GM12878 (cell line): ENCODE data around the gene DDX49. TPM values are rescaled to one million over a fixed set of nuclear protein-coding genes. Genes with fewer than 3 reads are reported as not detected.

Experiments used
- ATAC-seq: fragments of 200-7000 bp; cut with Tn5 transposase; 3 replicates; pipeline ENCODE4 v1.9.1; 2020; ENCODE audit warnings: mild to moderate bottlenecking, moderate library complexity
- BruUV-seq: library from RNA; stranded (reverse); fragments of 400-500 nt; replicated peaks from 2 replicates; lab custom pipeline; 2021; lab: Mats Ljungman, UMichigan
- CTCF ChIA-PET: fragments of 300-600 bp; sonication (Branson Sonifier 250); formaldehyde crosslinking; extraction: SDS; loops from one replicate; lab custom pipeline; 2021; ENCODE audit warnings: inconsistent platforms; lab: Yijun Ruan, JAX
- POLR2A ChIA-PET: fragments of 350-600 bp; formaldehyde crosslinking; extraction: SDS; loops from one replicate; lab custom pipeline; 2021; ENCODE audit warnings: inconsistent platforms; lab: Charles Lee
- RAD21 ChIA-PET: fragments of 300-600 bp; sonication (Branson Sonifier 250); formaldehyde crosslinking; loops from one replicate; lab custom pipeline; 2023; ENCODE audit warnings: antibody characterized with exemption; ENCODE audit not compliant: unreplicated experiment; lab: Charles Lee
- SMC1A ChIA-PET: fragments of 300-600 bp; sonication (Branson Sonifier 250); formaldehyde crosslinking; loops from one replicate; lab custom pipeline; 2023; ENCODE audit not compliant: unreplicated experiment, uncharacterized antibody; lab: Charles Lee
- DNase-seq: peaks from one replicate; pipeline ENCODE4 v3.0.0-alpha.2; 2011; ENCODE audit warnings: low read depth, low spot score
- FAIRE-seq: peaks from 3 replicates; lab custom pipeline; 2011; peaks lifted over from hg19 to GRCh38; lab: Jason Lieb, UNC
- H2AFZ ChIP-seq: 2 replicates; pipeline ENCODE4 v1.6.0; 2011; ENCODE audit warnings: low read depth, low read length, control low read depth; ENCODE audit not compliant: control insufficient read depth
- H3K27ac ChIP-seq: 2 replicates; pipeline ENCODE4 v1.5.1; 2011; ENCODE audit warnings: control low read depth; ENCODE audit not compliant: control insufficient read depth, insufficient read depth
- H3K27me3 ChIP-seq, 2 experiments: replicated peaks in 1 of 2; 2 replicates each; pipeline versions ENCODE4 v1.6.0 to v1.6.1; 2011; ENCODE audit warnings: low read length in 1 of 2; ENCODE audit not compliant: control insufficient read depth in 2 of 2, insufficient read depth in 2 of 2
- H3K36me3 ChIP-seq, 2 experiments: 2 replicates each; pipeline ENCODE4 v1.5.1; 2011; ENCODE audit warnings: low read length in 1 of 2; ENCODE audit not compliant: control insufficient read depth in 2 of 2, insufficient read depth in 2 of 2
- H3K4me1 ChIP-seq: 2 replicates; pipeline ENCODE4 v1.6.1; 2011; ENCODE audit warnings: mild to moderate bottlenecking, low read length, moderate library complexity, mixed read lengths; ENCODE audit not compliant: control insufficient read depth, insufficient read depth
- H3K4me2 ChIP-seq: 2 replicates; pipeline ENCODE4 v1.6.0; 2011; ENCODE audit warnings: control low read depth; ENCODE audit not compliant: control insufficient read depth, insufficient read depth
- H3K4me3 ChIP-seq: fragments of 200-600 bp; sonication (generic); 2 replicates; pipeline ENCODE4 v1.5.1; 2016
- H3K79me2 ChIP-seq: 2 replicates; pipeline ENCODE4 v1.6.0; 2011; ENCODE audit warnings: low read length; ENCODE audit not compliant: control insufficient read depth, insufficient read depth
- H3K9ac ChIP-seq: 2 replicates; pipeline ENCODE4 v1.8.0; 2011; ENCODE audit warnings: low read length, control low read depth, mixed read lengths; ENCODE audit not compliant: control insufficient read depth, insufficient read depth
- H3K9me3 ChIP-seq: replicated peaks from 3 replicates; pipeline ENCODE4 v1.5.1; 2011; ENCODE audit warnings: mild to moderate bottlenecking, low read length; ENCODE audit not compliant: control insufficient read depth, insufficient read depth
- H4K20me1 ChIP-seq: 2 replicates; pipeline ENCODE4 v1.6.0; 2011; ENCODE audit not compliant: control insufficient read depth, insufficient read depth
- BACH1 ChIP-seq: fragments of 450-650 bp; IDR thresholded peaks from 2 replicates; pipeline ENCODE4 v1.6.1; 2017; ENCODE audit warnings: mild to moderate bottlenecking, borderline replicate concordance
- CREM ChIP-seq: IDR thresholded peaks from 2 replicates; pipeline ENCODE4 v1.6.1; 2014; ENCODE audit warnings: antibody characterized with exemption, low read depth
- EGR1 ChIP-seq, 2 experiments: IDR thresholded peaks; 1 replicate in 1 of 2; 2 replicates in 1 of 2; pipeline ENCODE4 v1.6.1; 2011 to 2012; ENCODE audit warnings: low read depth in 2 of 2, low read length in 2 of 2, borderline replicate concordance in 1 of 2, mild to moderate bottlenecking in 1 of 2, moderate library complexity in 1 of 2
- JUND ChIP-seq: IDR thresholded peaks from 2 replicates; pipeline ENCODE4 v1.6.1; 2012; ENCODE audit warnings: low read depth, mild to moderate bottlenecking, low read length, improper control_type of control experiment, moderate library complexity
- MEF2A ChIP-seq: IDR thresholded peaks from 2 replicates; pipeline ENCODE4 v1.6.1; 2011; ENCODE audit warnings: low read depth, mild to moderate bottlenecking, low read length, moderate library complexity; ENCODE audit not compliant: insufficient read depth
- NFYA ChIP-seq: IDR thresholded peaks from 2 replicates; pipeline ENCODE4 v1.6.1; 2011; ENCODE audit warnings: low read depth, mild to moderate bottlenecking, low read length, improper control_type of control experiment, borderline replicate concordance
- NRF1 ChIP-seq: conservative IDR thresholded peaks from 2 replicates; pipeline ENCODE4 v1.6.1; 2011; ENCODE audit warnings: mild to moderate bottlenecking, low read depth, low read length, improper control_type of control experiment
- POU2F2 ChIP-seq: IDR thresholded peaks from 3 replicates; pipeline ENCODE4 v1.6.1; 2011; ENCODE audit warnings: low read depth, mild to moderate bottlenecking, low read length, borderline replicate concordance
- SIX5 ChIP-seq: IDR thresholded peaks from 2 replicates; pipeline ENCODE4 v1.6.1; 2011; ENCODE audit warnings: mild to moderate bottlenecking, low read depth, low read length, moderate library complexity; ENCODE audit not compliant: severe bottlenecking
- SMAD5 ChIP-seq: IDR thresholded peaks from 2 replicates; pipeline ENCODE4 v1.6.1; 2016; ENCODE audit warnings: antibody characterized with exemption, low read depth
- ZNF217 ChIP-seq: fragments of 450-650 bp; IDR thresholded peaks from 2 replicates; pipeline ENCODE4 v1.6.1; 2017; ENCODE audit warnings: antibody characterized with exemption, mild to moderate bottlenecking
- ZNF592 ChIP-seq: fragments of 450-650 bp; IDR thresholded peaks from 2 replicates; pipeline ENCODE4 v1.6.1; 2017; ENCODE audit warnings: mild to moderate bottlenecking, moderate library complexity
- ZZZ3 ChIP-seq: IDR thresholded peaks from 2 replicates; pipeline ENCODE4 v1.6.1; 2011; ENCODE audit warnings: low read depth; ENCODE audit not compliant: control insufficient read depth, insufficient read length
- WGBS: methylation state at CpG from one replicate; pipeline ENCODE4 v1.1.6; 2016; ENCODE audit warnings: low lambda C conversion rate; ENCODE audit not compliant: insufficient replicate concordance, insufficient coverage; ENCODE audit errors: missing lambda C conversion rate; 5-methylcytosine and 5-hydroxymethylcytosine counted together
- in situ Hi-C: fragments of 300-500 bp; cut with MboI; formaldehyde crosslinking; loops from 9 replicates; pipeline ENCODE4 v1.14.3; 2018; ENCODE audit warnings: mixed read lengths
- intact Hi-C: fragments of 100-400 bp; cut with micrococcal nuclease; formaldehyde crosslinking; loops from one replicate; pipeline ENCODE4 v1.14.2; 2022; ENCODE audit not compliant: unreplicated experiment
- polyA plus RNA-seq, 11 experiments: library from polyadenylated mRNA; depleted of rRNA in 4 of 11; unstranded in 6 of 11; stranded (reverse) in 5 of 11; fragments of >200 nt; fragmentation: Nextera tagmentation in 4 of 11; fragmentation: Illumina TruSeq in 1 of 11; extraction: Ambion mirVana in 4 of 11; extraction: Trizol in 1 of 11; gene quantifications; 1 replicate in 1 of 11; 2 replicates in 10 of 11; pipeline versions ENCODE4 v1.2.1 to v1.2.3, GENCODE V29; 2011 to 2016; ENCODE audit warnings: inconsistent platforms in 2 of 11, missing spikeins in 2 of 11, low read depth in 1 of 11
- total RNA-seq, 4 experiments: library from RNA; depleted of rRNA in 3 of 4; stranded (reverse); fragments of >200 nt in 3 of 4; fragmentation: Illumina TruSeq in 1 of 4; extraction: Trizol in 1 of 4; gene quantifications; 2 replicates each; pipeline versions ENCODE4 v1.2.1 to v1.2.3, GENCODE V29; 2013 to 2021
- TF ChIP-seq, protein P1 (sequence below): fragments of 450-650 bp; IDR thresholded peaks from 2 replicates; pipeline ENCODE4 v1.6.1; 2017; ENCODE audit warnings: antibody characterized with exemption, mild to moderate bottlenecking, moderate library complexity
- TF ChIP-seq, protein P2 (sequence below): fragments of 450-650 bp; conservative IDR thresholded peaks from 2 replicates; pipeline ENCODE4 v1.6.1; 2017; ENCODE audit warnings: mild to moderate bottlenecking, moderate library complexity

DDX49 gene
- total and polyA plus RNA-seq, 10 of the 15 experiments (the other 5 are each of a cell fraction or from before 2014, with no cell fraction given): 0.58 to 102 (median 48.1) TPM

DNA sequence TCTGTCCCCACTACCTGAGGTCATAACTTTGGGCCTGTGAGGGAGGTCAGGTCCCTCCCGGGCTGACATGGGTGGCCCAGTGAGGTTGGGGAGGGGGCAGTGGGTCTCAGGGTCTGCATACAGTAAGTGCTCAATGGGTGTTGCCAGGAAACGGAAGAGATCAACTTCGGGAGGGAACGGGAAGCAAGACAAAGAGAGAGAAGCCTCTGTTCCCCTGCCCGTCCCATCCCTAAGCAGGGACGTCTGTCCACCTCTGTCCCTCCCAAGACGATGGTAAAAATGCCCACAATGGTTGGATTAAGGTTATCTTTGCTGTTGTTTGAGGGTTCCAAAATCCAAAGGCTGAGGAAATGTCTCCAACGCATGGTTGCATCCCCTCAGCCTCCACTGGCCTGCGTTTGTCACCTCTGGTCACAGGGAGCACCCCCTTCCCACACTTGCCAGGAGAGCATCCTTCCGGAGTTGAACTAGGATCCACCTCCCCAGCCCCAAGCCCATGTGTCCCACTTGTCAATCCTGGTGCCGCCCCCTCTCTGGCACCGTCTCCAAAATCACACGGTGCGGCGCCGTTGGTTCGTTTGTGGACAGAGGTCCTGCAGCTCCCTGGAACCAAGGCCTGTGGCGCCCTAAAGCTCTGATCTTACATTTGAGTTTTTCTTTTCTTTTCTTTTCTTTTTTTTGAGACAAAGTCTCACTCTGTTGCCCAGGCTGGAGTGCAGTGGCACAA lies 22.3 kb downstream of the DDX49 start:
- Histone ChIP-seq H4K20me1 (no peaks in the 10 kb centered on the region), H3K27me3 (peaks cover 1 to 2% of the 10 kb centered on the region in 2 experiments), H3K79me2 (no peaks in the 10 kb centered on the region), H3K4me3 (no peak overlapping the region), H3K27ac (no peak overlapping the region), H2AFZ (no peak overlapping the region), H3K36me3 (no peaks in the 10 kb centered on the region), H3K9me3 (no peaks in the 10 kb centered on the region), H3K4me2 (no peak overlapping the region), H3K4me1 (peaks cover 2% of the 10 kb centered on the region), H3K9ac (no peak overlapping the region)
- CTCF ChIA-PET: interaction anchor here (0.5 kb wide), 1 partner anchor 228 kb away, joined by 3 read pairs; the partner anchor contains the start of gene MEF2B
- WGBS: 50% methylated on average over 18 of the region's 18 CpGs
- SMC1A ChIA-PET: interaction anchor here (1.0 to 1.3 kb wide), 2 partner anchors 23 to 46 kb away, joined by 3 to 4 read pairs; partner anchors contain the start of gene COPE
- RAD21 ChIA-PET: no interaction called here
- ATAC-seq (no peak), DNase-seq (no peak), FAIRE-seq (no peak)
- intact Hi-C loops: no loop called here
- POLR2A ChIA-PET: no interaction called here
- BruUV-seq: no TSS peak
- in situ Hi-C loops: no loop called here
- TF ChIP-seq NRF1: no peak
- TF ChIP-seq MEF2A: no peak
- no peak for TF ChIP-seq POU2F2
- no peak for TF ChIP-seq EGR1 (IDR thresholded peaks at IDR 0.05; ENCODE audit: borderline replicate concordance in 1 of 2, low read depth in 2 of 2, low read length in 2 of 2)
- TF ChIP-seq JUND: no peak
- TF ChIP-seq ZZZ3: no peak
- TF ChIP-seq ZNF592: no peak
- TF ChIP-seq SIX5: no peak
- TF ChIP-seq BACH1: no peak
- TF ChIP-seq SMAD5: no peak
- no peak for TF ChIP-seq CREM
- TF ChIP-seq ZNF217: no peak
- TF ChIP-seq, protein P1, sequence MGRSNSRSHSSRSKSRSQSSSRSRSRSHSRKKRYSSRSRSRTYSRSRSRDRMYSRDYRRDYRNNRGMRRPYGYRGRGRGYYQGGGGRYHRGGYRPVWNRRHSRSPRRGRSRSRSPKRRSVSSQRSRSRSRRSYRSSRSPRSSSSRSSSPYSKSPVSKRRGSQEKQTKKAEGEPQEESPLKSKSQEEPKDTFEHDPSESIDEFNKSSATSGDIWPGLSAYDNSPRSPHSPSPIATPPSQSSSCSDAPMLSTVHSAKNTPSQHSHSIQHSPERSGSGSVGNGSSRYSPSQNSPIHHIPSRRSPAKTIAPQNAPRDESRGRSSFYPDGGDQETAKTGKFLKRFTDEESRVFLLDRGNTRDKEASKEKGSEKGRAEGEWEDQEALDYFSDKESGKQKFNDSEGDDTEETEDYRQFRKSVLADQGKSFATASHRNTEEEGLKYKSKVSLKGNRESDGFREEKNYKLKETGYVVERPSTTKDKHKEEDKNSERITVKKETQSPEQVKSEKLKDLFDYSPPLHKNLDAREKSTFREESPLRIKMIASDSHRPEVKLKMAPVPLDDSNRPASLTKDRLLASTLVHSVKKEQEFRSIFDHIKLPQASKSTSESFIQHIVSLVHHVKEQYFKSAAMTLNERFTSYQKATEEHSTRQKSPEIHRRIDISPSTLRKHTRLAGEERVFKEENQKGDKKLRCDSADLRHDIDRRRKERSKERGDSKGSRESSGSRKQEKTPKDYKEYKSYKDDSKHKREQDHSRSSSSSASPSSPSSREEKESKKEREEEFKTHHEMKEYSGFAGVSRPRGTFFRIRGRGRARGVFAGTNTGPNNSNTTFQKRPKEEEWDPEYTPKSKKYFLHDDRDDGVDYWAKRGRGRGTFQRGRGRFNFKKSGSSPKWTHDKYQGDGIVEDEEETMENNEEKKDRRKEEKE: no peak
- TF ChIP-seq NFYA: no peak
- TF ChIP-seq, protein P2, sequence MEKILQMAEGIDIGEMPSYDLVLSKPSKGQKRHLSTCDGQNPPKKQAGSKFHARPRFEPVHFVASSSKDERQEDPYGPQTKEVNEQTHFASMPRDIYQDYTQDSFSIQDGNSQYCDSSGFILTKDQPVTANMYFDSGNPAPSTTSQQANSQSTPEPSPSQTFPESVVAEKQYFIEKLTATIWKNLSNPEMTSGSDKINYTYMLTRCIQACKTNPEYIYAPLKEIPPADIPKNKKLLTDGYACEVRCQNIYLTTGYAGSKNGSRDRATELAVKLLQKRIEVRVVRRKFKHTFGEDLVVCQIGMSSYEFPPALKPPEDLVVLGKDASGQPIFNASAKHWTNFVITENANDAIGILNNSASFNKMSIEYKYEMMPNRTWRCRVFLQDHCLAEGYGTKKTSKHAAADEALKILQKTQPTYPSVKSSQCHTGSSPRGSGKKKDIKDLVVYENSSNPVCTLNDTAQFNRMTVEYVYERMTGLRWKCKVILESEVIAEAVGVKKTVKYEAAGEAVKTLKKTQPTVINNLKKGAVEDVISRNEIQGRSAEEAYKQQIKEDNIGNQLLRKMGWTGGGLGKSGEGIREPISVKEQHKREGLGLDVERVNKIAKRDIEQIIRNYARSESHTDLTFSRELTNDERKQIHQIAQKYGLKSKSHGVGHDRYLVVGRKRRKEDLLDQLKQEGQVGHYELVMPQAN: no peak
